GM10248 (cell line): ENCODE measurements around the gene GRAMD1B.

ENCODE experiments used
- CTCF ChIA-PET: fragments of 300-600 bp; sonication (Branson Sonifier 250); formaldehyde crosslinking; extraction: SDS; loops from one replicate; lab custom pipeline; 2021; ENCODE audit warnings: antibody characterized with exemption; lab: Yijun Ruan, JAX
- POLR2A ChIA-PET: fragments of 350-650 bp; sonication (Branson Sonifier 250); formaldehyde crosslinking; extraction: SDS; loops from one replicate; lab custom pipeline; 2020; ENCODE audit warnings: antibody characterized with exemption; lab: Yijun Ruan, JAX
- DNase-seq: peaks from one replicate; pipeline ENCODE4 v3.0.0; 2012; ENCODE audit errors: extremely low spot score
- TF ChIP-seq, protein P1 (sequence below): IDR thresholded peaks from 2 replicates; pipeline ENCODE4 v1.5.1; 2012; ENCODE audit warnings: mild to moderate bottlenecking, low read depth; ENCODE audit errors: extremely low read depth, missing control alignments, control extremely low read depth

The GRAMD1B gene

DNA sequence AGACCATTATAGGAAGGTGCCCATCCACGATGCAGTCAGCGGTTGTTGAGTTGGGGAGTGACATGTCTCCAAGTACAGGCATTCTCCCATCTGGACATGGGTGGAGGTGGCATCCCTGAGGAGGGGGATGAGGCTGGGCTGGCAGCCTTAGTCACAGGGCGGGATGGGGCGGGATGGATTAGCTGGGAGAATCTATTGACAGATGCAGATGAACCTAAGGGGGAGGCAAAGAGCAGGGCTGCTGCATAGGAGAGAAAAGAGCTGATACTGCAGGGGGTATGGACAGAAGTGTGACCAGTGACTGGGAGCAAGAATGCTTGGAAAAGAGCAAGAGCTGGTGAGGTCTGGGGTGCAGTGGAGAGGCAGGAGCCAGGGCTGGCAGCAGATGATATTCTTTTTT is 181.6 kb downstream of the GRAMD1B start:
- TF ChIP-seq, protein P1, sequence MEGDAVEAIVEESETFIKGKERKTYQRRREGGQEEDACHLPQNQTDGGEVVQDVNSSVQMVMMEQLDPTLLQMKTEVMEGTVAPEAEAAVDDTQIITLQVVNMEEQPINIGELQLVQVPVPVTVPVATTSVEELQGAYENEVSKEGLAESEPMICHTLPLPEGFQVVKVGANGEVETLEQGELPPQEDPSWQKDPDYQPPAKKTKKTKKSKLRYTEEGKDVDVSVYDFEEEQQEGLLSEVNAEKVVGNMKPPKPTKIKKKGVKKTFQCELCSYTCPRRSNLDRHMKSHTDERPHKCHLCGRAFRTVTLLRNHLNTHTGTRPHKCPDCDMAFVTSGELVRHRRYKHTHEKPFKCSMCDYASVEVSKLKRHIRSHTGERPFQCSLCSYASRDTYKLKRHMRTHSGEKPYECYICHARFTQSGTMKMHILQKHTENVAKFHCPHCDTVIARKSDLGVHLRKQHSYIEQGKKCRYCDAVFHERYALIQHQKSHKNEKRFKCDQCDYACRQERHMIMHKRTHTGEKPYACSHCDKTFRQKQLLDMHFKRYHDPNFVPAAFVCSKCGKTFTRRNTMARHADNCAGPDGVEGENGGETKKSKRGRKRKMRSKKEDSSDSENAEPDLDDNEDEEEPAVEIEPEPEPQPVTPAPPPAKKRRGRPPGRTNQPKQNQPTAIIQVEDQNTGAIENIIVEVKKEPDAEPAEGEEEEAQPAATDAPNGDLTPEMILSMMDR = no peak
- ChIA-PET CTCF (interaction anchor here (0.7 to 2.5 kb wide), 3 partner anchors 8 to 100 kb away, joined by 3 to 7 read pairs (median 3); no protein-coding TSS in a partner anchor), POLR2A (no interaction called here)
- no peak for DNase-seq

DNA sequence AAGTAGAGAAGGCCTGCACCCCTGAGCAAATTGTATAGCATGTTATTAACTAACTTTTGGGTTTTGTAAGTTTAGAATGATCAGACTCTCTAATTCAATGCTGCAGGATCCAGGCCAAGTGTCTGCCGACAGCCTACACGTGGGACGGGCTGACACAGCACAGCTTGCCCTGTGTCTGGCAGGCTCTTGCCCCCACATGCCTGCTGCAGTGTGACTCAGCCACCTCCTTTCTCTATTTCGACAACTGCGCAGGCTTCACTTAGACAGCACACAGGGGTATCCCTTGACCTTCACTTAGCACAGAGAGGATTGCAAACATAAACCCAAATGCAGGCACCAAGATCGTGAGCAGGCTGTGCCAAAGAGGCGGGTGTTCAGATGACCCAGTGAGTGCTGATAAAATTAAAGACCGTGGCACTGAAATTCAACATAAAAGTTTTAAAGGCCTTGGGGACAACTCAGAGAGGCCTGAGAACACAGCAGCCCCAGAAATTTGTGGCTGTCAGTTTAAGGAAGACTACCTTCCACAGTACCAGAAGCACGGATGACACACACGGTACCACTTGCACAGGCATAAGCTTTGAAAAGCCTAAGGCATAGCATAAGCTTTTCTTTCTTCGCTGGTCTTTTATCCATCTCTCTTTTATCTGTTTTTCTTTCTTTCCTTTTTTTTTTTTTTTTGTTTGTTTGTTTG is 186.6 kb downstream of the GRAMD1B start:
- POLR2A ChIA-PET = no interaction called here
- DNase-seq = no peak
- CTCF ChIA-PET = interaction anchor here (1.2 to 1.4 kb wide), 2 partner anchors 20 to 36 kb away, joined by 4 read pairs; no protein-coding TSS in a partner anchor
- TF ChIP-seq, protein P1 = no peak

DNA sequence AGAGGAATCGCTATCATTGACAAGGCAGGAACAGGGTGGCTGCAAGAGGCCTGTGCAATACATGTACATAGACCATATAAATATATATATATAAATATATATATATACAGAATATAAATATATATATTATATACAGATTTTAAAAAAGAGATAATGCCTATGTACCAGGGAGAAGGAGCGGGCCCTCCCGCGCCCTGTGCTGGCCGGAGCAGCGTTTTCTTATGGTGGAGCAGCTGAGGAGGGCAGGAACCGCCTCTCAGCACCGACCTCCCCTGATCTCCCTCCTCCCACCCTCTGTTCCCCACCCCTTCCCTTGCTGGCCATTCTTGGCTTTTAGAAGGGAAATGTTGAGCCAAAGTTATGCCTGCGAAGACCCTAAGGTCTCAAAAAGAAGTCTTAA is 192.5 kb downstream of the GRAMD1B start:
- DNase-seq = no peak
- CTCF ChIA-PET = no interaction called here
- TF ChIP-seq, protein P1 = no peak
- POLR2A ChIA-PET = no interaction called here

DNA sequence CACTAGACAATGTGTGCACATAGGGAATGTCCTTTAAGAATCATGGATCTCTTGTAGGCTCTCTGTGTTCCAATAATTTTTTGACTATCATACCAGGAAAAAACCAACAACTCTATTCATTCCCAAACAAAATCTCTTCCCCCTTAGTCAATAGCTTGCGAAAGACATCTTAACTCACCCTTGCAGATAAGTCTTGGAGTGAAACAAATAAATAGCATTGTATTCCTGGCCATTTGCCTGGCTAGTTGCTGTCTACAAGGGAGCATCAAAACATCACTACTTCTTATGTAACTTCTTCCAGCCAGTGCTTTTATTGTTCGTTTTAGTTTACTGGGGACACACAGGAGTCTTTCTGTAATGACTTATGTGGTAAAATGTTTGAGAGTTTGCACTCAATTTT is 194.9 kb downstream of the GRAMD1B start:
- ChIA-PET CTCF (interaction anchor here (0.7 to 2.5 kb wide), 5 partner anchors 9 to 85 kb away, joined by 3 to 10 read pairs (median 3); no protein-coding TSS in a partner anchor), POLR2A (no interaction called here)
- TF ChIP-seq, protein P1 = no peak
- DNase-seq = no peak

DNA sequence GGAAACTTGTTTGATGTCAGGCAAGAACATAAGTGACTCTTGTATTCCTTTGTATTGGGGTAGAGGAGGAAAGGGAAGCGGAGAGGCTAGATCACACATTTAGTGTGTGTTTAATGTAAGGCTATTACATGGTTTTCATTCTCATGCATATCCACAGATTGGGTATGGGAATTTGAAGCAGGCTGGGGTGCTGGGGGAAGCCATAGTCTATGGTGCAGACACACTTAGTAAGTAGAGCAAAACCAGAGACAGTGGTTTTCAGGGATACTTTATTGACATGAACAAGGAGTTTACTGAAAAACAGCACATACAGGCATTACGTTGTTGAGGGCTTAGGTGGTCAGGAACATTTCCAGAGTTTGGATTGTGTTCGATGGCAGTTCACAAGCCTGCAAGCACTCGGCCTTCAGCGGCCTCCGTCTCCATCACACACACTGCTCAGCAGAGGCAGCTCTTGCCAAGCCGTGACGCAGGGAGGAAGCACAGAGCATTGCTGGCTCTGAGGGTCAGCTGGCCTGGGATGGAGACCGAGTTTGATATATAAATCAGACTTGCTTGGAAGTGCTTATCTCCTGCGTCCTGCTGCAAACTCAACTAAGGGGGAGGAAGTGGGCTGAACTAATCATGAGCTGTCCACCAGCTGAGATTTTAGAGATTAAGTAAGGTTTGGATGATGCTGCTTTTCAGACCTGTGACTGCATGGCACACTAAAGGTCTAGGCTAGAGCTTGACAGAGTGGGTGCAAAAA is 199.0 kb downstream of the GRAMD1B start:
- TF ChIP-seq, protein P1 = no peak
- ChIA-PET CTCF (interaction anchor here (2.7 to 5.2 kb wide), 3 partner anchors 11 to 78 kb away, joined by 9 to 18 read pairs (median 16); no protein-coding TSS in a partner anchor), POLR2A (interaction anchor here (0.6 kb wide), 1 partner anchor 10 kb away, joined by 3 read pairs; no protein-coding TSS in a partner anchor)
- no peak for DNase-seq

DNA sequence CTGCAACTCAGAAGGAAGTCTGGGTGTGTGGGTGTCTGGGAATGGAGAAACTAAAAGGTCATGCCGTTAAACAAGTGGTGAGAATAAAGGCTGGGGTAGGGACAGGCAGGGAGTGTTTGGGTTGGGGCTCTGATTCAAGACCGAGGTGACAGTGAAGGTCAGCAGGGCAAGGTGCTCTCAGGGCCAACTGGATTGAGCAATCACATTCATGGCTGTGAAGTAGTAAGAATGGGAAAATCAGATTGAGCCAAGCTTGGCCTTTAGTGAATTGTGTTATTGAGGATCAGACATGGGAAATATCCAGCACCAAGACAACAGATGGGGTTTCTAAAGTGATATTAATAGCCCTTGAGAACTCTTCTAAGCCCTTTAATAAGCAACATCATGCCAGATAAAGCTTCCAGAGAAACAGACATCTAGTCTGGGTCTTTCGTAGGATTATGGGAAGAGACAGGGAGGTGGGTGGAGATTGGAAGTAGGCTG is 200.1 kb downstream of the GRAMD1B start:
- DNase-seq = no peak
- CTCF ChIA-PET = interaction anchor here (0.9 to 5.2 kb wide), 6 partner anchors 10 to 76 kb away, joined by 3 to 18 read pairs (median 8); no protein-coding TSS in a partner anchor
- TF ChIP-seq, protein P1 = no peak
- POLR2A ChIA-PET = no interaction called here
